HTR-8/SVneo (cell line): ENCODE results near the gene DCP1A.
"Not testable (repeated sequence)": the region's sequence is repeated elsewhere in the genome, so short reads cannot be mapped to it uniquely, and the experiment has no call there.

Experiments used
- DNase-seq: peaks from one replicate; pipeline ENCODE4 v3.0.0; 2011; ENCODE audit warnings: low spot score, mixed read lengths; ENCODE audit not compliant: insufficient read length
- FAIRE-seq: peaks from 2 replicates; lab custom pipeline; 2011; peaks lifted over from hg19 to GRCh38; lab: Jason Lieb, UNC

The DCP1A gene

DNA sequence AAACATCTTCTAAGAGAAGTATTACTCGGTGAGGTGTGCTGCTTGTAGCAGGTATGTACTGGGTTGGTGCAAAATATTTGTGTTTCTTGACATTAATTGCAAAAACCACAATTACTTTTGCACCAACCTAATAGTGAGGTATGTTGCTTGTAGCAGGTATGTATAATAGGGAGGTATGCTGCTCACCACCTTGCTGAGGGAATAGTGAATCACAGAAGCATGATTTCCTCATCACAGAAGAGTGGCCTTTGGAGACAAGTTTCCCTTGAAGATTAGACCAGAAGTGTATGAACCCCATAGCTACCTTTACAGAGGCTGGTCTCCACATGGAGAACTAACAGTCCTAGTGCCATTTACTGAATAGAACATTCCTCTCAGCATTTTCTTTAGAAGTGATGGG, 15.5 kb downstream of the DCP1A start:
- DNase-seq, result no peak
- no peak for FAIRE-seq

DNA sequence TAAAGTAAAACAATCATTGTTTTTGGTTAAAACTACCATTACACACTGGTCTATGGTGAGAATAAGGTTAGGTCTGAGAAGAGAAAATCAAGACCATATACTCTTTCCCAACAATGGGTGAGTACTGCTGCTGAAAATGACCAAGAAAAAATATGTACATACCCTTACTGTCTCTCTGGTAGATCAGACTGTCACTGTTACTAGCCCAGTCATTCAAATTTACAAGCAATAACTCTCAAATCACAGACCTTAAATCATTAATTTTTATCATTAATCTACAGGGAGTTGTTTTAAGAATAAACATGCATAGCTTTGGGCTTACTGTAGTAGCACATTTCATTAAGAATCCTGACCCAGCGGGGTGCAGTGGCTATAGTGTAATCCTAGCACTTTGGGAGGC, 17.4 kb downstream of the DCP1A start:
- DNase-seq, result no peak
- FAIRE-seq, result no peak

DNA sequence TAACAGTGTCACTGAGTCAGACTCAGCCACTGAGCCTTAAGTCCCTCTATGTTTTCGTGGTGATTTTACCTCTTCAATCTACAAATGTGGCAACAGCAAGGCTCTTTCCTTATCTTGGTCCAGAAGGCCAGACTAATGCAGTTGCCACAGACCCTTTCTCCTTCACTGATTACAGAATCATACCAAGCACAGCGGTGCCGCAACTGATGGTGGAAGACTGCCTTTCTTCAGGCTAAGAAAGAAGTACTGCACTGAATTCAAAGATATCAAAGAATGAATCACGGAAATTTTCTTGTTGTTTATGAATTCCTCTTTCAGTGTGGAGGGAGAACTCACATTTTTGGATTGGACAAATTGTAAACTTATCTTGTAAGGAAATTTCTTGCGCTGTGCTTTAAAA, 18.6 kb downstream of the DCP1A start:
- DNase-seq (no peak), FAIRE-seq (no peak)

DNA sequence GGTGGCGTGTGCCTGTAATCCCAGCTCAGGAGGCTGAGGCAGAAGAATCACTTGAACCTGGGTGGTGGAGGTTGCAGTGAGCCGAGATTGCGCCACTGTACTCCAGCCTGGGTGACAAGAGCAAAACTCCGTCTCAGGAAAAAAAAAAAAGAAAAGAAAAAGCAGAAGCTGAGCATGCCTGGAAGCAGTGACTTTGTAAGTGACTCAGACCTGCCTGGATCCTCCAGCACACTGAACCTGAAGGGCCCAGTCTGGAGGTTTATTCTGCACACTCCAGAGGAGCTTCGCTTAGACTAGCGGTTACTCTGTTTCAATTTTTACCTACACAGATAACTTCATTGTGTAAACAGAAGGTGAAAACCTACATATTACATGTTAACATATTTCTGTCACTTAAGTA, 19.4 kb downstream of the DCP1A start:
- not testable (repeated sequence) for DNase-seq, FAIRE-seq

DNA sequence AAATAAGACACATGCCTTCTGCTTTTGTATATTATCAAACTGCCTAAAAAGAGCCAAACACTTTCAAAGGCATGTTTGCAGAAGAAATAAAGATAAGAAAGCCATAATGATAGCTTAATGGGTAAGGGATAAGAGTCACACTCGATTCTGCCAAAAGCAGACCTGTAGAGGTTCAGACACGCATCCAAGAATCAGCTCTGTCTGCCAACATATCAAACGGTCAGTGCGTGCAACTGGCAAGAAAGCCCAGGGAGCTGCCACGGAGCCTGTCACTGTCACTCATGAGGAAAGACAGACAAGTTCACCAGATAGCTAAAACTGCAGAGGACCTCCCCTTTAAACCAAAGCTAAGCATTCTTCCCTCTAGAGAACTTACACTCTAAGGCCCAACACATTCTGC, 23.2 kb downstream of the DCP1A start:
- no peak for DNase-seq
- FAIRE-seq, result no peak

DNA sequence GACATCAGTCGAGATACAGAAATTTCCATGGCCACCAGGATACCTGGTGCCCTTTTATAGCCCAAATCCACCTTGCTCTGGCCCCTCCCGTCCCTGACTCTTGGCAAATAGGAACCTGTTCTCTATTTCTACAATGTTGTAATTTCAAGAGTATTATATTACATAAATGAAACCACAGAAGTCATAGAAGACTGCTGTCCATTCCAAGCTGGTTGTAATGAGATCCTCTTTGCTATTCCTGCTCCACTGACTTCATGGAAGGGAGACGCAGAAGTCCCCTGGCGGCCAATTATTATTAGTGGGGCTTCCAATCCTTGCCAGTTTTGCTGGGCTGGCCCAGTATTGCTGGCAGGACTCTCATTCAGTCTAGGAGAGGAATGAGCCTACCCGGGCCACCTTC, 26.6 kb downstream of the DCP1A start:
- no peak for FAIRE-seq
- DNase-seq, result no peak

DNA sequence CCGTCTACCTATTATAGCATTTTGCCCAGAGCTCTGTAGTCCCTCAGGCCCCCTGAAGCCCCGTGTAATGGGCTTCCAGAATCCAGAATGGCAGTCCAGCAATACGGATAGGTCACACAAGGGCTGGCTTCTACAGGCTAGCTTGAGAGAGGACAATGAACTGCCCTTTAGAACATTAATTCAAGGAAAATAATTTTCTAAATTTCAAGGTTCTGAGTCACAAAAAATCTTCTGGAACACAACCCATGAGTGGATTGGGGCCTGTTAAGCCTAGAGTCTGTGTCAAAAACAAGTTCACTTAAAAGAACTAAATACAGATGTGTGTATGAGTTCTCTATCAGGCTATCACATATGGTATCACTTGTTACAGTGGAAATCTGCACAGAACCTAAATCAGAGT, 28.8 kb downstream of the DCP1A start:
- no peak for FAIRE-seq

DNA sequence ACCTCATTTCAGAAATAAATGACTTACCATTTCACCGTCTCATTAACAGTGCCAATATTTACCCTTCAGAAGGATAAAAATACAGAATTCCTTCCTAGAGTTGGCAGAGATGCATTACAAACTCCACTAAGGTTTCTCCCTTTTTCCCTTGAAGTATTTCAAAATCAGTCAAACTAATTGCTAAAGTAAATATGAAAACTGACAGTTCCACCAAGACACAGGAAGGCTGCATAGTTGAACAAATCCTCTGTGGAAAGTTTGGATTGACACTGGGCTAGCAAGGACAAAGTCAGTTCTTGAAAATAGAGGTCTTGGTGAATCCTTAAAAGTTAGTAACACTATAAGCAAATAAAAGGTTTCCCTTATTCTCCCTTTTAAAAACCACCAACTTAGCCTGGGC, 34.5 kb downstream of the DCP1A start:
- FAIRE-seq (no peak), DNase-seq (no peak)

More for the DNA sequence above, 28.8 kb downstream of the DCP1A start:
- DNase-seq, result no peak

DNA sequence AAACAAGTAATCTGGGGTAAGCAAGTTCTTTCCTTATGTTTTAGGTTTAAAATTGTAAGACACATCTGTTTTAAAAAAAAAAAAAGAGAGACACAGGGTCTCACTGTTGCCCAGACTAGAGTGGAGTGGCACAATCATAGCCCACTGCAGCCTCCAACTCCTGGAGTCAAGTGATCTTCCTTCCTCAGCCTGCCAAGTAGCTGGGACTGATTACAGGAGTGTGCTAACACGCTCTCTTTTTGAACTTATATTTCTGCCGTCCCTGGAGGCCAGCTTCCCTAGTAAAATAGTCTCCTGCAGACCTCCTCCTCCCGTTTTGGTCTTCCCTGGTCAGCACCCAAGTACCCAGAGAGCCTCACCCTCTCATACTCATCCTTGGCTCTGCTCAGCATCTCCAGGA, 35.5 kb downstream of the DCP1A start:
- DNase-seq (no peak), FAIRE-seq (no peak)

DNA sequence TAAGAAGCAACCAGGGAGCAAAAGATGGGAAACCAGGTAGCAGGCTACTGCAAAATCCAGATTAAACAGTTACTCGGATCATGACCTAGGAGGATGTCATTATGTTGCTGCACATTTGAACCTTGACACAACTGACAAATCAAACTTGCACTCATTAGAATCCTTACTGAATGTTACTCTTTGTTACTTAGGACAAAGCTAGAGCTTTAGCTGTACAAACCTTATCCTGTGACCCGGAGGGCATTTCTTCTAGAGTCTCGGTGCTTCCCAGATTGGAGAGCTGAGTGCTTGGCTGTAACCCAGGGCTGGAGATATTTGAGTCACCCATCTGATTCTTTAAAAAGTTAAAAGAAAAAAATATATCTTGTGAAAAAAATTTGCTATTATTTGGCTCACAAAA, 43.4 kb downstream of the DCP1A start:
- no peak for DNase-seq
- no peak for FAIRE-seq

DNA sequence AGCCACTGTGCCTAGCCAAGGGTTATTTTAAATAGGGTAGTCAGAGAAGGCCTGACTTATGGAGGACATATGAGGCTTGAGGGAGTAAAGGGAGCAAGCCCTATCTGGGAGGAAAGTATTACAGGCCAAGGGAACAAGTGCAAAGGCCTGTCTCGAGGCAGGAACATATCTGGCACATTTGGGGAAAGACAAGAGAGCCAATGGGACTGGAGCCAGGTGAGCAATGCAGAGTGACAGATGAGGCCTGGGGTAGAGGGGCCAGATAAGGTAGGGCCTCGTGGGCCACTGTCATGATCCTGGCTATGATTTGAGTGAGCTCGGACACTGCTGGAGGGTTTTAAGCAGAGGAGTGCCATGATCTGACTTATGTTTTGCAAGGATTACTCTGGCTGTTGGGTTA, 43.8 kb downstream of the DCP1A start:
- no peak for DNase-seq
- no peak for FAIRE-seq

DNA sequence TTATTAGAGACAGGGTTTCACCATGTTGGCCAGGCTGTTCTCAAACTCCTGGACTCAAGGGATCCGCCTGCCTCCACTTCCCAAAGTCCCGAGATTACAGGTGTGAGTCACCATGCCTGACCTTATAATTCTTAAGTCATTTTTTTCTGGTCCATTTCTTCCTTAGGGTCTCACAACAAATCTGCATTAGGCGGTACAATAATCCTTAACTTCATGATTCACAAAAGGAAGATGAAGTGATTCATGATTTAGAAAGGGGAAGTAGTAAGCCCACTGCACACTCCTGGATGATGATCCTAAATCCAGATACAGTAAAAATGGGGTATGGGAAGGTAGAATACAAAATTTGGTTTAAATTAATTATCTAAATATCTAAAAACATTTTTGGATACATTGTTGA, 46.5 kb downstream of the DCP1A start:
- FAIRE-seq, result no peak
- DNase-seq, result no peak

DNA sequence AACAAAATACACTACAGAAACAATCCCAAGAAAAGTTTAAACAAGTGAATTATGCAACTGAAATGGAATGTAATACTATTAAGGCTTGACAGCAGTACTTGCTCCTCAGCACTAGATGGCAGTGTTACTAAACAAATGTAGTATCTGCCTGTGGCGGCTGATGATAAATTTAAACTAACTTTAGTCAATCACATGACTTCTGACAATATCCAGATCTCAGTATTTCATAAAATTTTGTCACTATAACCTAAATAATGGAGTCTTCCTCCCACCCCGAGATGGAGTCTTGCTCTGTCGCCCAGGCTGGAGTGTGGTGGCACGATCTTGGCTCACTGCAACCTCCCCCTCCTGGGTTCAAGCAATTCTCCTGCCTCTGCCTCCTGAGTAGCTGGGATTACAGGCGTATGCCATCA, 47.7 kb downstream of the DCP1A start:
- FAIRE-seq, result peak; percentile 55
- peak; percentile 59 for DNase-seq

DNA sequence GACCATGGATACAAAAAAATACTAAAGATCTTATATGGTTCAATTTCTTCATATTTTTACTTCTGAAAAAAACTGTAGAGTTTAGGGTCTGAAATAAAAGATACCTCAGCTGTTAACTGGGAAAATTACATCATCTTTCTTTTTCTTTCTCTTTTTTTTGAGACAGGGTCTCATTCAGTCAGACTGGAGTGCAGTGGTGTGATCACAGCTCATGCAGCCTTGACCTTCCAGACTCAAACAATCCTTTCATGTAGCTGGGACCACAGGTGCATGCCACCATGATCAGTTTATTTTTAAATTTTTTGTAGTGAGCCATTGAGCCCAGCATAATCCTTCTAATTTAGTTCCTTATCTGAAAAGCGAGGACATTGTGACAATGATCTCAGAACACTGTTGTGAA, 51.9 kb downstream of the DCP1A start:
- DNase-seq (no peak), FAIRE-seq (no peak)

DNA sequence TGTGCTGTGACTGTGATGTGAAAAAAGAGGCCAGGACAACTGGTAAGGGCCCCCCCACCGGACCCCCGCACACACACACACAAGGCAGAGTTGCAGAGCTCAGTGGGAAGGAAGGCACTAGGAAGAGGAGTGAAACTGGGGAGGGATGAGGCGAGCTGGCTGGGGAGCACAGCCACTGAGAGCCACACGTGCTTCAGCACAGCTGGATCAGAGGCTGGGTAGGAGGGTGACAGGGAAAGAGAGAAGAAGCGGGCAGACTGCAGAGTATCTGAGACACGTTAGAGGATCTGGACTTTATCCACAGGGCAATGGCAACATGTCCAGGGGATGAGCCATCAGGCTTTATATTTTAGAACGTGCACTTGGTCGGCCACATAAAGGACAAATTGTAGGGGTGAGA, 53.5 kb downstream of the DCP1A start:
- FAIRE-seq, result no peak
- no peak for DNase-seq

DNA sequence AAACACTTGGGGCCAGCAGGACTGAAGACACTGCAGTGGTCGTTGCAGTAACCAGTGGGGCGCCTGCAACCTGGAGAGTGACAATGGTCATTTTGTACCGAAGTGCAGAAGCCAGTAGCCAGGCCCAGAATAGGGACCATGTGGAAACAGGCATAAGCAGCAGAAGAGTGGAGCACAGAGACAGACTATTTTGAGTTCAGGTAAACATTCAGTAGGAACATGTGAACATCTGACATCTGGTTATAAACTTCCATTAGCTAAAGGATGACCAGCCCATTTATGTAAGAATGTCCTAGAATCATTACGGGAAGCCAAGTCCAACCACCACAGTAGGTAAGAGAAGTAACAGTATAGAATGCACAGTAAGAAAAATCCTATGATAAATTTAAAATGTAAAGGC, 59.1 kb downstream of the DCP1A start:
- DNase-seq (no peak), FAIRE-seq (no peak)

DNA sequence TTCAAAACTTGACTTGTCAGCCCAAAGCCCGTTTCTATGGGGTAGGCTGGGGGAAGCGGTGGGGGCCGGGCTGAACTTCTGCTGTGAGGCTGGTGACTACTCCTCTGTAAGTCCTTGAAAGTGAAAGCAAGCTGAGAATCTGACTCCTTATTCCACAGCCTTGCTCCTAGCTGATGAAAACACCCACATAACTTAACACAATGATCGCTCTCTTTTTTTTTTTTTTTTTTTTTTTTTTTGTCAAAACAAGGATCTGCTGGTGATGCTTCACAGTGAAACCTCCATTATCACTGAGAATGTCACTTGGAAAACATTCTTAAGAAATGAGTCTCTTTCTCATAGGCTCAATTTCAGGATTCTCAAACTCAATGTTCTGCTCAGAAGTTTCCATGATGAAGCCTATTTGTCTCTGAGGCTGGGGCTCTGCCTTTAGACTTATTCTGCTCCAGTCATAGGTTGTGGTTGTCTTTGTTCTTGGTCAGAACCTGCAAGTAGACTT, 60.2 kb downstream of the DCP1A start:
- FAIRE-seq, result no peak
- DNase-seq, result no peak

DNA sequence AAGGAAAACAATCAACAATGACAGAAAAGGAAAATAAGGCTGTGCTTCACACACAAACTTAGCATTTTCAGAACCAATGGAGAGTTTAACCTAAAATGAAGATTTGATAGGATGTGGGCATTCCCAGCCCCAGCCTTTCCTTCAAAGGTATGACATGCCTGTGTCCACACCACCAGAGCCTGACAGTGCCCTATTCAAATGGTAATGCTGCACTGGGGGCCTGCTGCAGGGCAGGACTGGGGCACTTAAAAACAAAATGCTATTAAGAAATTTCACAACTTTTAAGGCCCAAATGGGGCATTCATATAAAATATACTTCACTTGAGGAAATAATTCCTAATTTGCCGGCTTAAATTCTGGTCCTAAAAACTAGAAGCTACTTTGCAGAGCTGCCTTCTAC, 60.6 kb downstream of the DCP1A start:
- no peak for FAIRE-seq
- DNase-seq, result no peak

DNA sequence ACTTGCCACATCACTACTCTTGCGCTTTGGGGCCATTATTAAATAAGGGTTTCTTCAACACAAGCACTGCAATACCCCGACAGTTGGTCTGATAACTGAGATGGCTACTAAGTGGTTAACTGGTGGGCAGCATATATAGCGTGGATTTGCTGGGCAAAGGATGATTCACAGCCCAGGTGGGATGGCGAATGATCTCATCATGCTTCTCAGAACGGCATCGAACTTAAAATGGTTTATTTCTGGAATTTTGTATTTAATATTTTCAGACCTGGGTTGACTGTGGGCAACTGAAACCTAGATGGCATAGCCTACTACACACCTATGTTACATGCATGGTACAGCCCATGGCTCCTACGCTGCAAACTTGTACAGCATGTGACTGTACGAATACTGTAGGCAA, 64.8 kb downstream of the DCP1A start:
- no peak for DNase-seq
- FAIRE-seq, result peak; percentile 77

DNA sequence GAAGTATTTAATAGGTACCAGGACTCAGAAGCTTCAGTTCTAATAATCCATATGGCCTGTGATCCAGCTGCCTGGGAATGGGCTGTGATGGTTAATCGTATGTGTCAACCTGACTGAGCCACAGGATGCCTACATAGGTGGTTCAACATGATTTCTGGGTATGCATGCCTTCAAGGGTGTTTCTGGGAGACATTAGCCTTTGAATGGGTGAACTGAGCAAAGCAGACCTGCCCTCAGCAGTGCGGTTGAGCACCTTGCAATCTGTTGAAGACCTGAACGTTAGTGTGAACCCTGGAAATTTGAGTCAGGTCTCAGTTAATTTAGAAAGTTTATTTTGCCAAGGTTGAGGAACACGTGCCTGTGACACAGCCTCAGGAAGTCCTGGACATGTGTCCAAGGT, 68.7 kb downstream of the DCP1A start:
- no peak for DNase-seq

DNA sequence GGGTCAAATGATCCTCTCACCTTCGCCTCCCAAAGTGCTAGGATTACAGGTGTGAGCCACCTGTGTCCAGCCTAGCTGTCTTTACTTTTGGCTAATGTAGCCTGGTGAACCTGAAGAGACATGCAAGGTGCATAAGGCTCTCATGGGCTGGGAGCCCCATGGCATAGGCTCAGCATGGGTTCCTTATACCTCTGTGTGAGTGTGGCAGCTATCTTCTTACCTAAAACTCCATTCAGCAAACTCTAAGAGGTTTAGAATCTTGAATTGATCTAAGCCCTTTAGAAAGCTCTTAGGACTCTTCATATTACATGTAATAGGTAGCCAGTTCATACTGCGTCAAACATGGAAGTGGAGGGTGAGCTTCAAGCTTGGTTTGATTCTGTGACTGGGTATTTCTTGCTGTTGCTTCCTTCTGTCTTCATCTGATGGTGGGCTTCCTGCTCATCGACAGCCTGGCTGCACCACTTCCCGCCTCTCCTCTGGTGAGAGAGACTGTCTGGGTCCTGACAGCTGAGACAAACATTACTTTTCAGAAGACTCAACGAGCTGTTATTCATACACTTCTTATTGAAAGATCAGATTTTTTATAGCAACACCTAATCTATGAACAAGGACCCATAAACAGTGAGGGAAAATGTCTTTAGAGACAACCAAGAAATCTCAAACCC, 72.3 kb downstream of the DCP1A start:
- DNase-seq (no peak), FAIRE-seq (no peak)

More for the DNA sequence above, 68.7 kb downstream of the DCP1A start:
- FAIRE-seq, result no peak

DNA sequence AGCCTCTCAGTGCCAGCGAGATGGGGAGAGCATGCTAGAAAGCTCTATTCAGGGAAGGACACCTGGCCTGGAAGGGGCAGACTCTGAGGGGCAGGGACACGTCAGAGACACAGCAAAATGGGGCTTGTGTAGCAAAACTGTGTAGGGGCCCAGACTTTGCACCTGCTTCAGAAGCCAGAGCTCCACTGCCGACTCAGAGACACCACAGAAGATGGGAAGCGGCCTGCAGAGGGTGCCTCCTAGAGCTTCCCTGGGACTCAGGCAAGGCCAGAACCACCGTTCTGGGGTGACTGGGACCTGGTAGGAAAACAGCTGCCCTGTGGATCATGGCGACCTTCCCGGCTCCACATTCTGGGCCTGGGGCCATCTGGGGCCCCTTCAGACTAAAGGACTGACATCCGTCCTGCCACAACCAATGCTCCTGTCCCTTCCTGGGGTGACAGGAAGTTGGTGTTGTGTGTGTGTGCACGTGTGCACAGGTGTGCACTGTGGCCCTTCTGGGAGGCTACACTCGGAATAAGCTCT, 74.1 kb downstream of the DCP1A start:
- no peak for FAIRE-seq
- DNase-seq, result no peak
